K562 (cell line): ENCODE data around the gene GZMM. TPM values are rescaled to one million over a fixed set of nuclear protein-coding genes. Genes with fewer than 3 reads are reported as not detected.

Experiments used
- BCOR ChIP-seq: fragments of 450-650 bp; IDR thresholded peaks from 2 replicates; pipeline ENCODE4 v1.6.1; 2016
- MYC ChIP-seq, 2 experiments: fragments of 250-450 bp in 1 of 2; sonication (Bioruptor Pico) in 1 of 2; IDR thresholded peaks; 2 replicates each; pipeline versions ENCODE4 v1.5.1 to v1.6.1; 2012 to 2021; ENCODE audit warnings: low read depth in 2 of 2, borderline replicate concordance in 1 of 2, improper control_type of control experiment in 1 of 2, low read length in 1 of 2, mild to moderate bottlenecking in 1 of 2, moderate library complexity in 1 of 2
- PHF21A ChIP-seq: fragments of 450-650 bp; IDR thresholded peaks from 2 replicates; pipeline ENCODE4 v1.6.1; 2017; ENCODE audit warnings: low read depth, borderline replicate concordance
- SUPT5H ChIP-seq: fragments of 450-650 bp; IDR thresholded peaks from 2 replicates; pipeline ENCODE4 v1.6.1; 2016
- ZHX1 ChIP-seq: fragments of 150-350 bp; conservative IDR thresholded peaks from 2 replicates; pipeline ENCODE4 v1.6.1; 2014; ENCODE audit warnings: low read length
- polyA plus RNA-seq, 8 experiments: library from polyadenylated mRNA; depleted of rRNA in 4 of 8; stranded (reverse) in 5 of 8; unstranded in 3 of 8; fragments of >200 nt; fragmentation: Nextera tagmentation in 2 of 8; fragmentation: Illumina TruSeq in 1 of 8; extraction: Ambion mirVana in 2 of 8; extraction: Trizol in 1 of 8; gene quantifications; 2 replicates each; pipeline versions ENCODE4 v1.2.1 to v1.2.3, GENCODE V29; 2011 to 2014; ENCODE audit warnings: inconsistent platforms in 1 of 8, missing spikeins in 1 of 8
- total RNA-seq, 7 experiments: library from RNA; depleted of rRNA in 6 of 7; stranded (reverse); fragments of >200 nt in 6 of 7; fragmentation: Illumina TruSeq in 2 of 7; extraction: Trizol in 2 of 7; gene quantifications; 2 replicates each; pipeline versions ENCODE4 v1.2.1 to v1.2.3, GENCODE V29; 2011 to 2021; ENCODE audit warnings: low replicate concordance in 1 of 7

GZMM gene
- total and polyA plus RNA-seq, 9 of the 15 experiments (the other 6 are each of a cell fraction or from before 2014, with no cell fraction given) = 0.08 to 2.6 (median 0.70) TPM; not detected in 2

- TF ChIP-seq MYC (IDR thresholded peaks at IDR 0.05; ENCODE audit: low read depth, low read length) (0 out of 2 replicates have a peak, but pooled peaks have one; percentile 20), MYC (CRISPR knock-in tag; IDR thresholded peaks at IDR 0.05; ENCODE audit: borderline replicate concordance, low read depth) (no peak), ZHX1 (no peak), SUPT5H (no peak), BCOR (peak; percentile 78), PHF21A (peak; percentile 100)
Observed at GRCh38 chr19:597406-598315, 53.8 kb downstream of the GZMM start (continued).

Other genes with a start within 250 kb of the GZMM start
Only the 7 nearest of the 15 such genes appear.
- 0.14 TPM in 1 of 2 replicates, not detected in the other for gene SHC2, start 83.0 kb upstream of the GZMM start, total RNA-seq (2014; rRNA removed)
- gene SHC2, start 83.0 kb upstream of the GZMM start, total RNA-seq (2014; rRNA removed; fragmentation: Illumina TruSeq; extraction: Trizol) = not detected in 2 replicates
- gene SHC2, start 83.0 kb upstream of the GZMM start, total RNA-seq (2015; rRNA removed; fragmentation: Illumina TruSeq; extraction: Trizol) = not detected in 2 replicates
- gene SHC2, start 83.0 kb upstream of the GZMM start, total RNA-seq (2021) = 0.16 and 0.20 TPM in 2 replicates
- 0.36 and 1.3 TPM in 2 replicates for gene SHC2, start 83.0 kb upstream of the GZMM start, polyA plus RNA-seq (2011; rRNA removed)
- gene SHC2, start 83.0 kb upstream of the GZMM start, polyA plus RNA-seq (2014; fragmentation: Illumina TruSeq; extraction: Trizol) = not detected in 2 replicates
- not detected for gene SHC2, start 83.0 kb upstream of the GZMM start, polyA plus RNA-seq (2014; fragmentation: Nextera tagmentation; extraction: Ambion mirVana)
- 0.15 TPM in 1 of 2 replicates, not detected in the other for gene SHC2, start 83.0 kb upstream of the GZMM start, polyA plus RNA-seq (2014; rRNA removed)
- 0.09 and 0.20 TPM in 2 replicates for gene MADCAM1, start 47.6 kb upstream of the GZMM start, total RNA-seq (2014; rRNA removed)
- not detected in 2 replicates for gene MADCAM1, start 47.6 kb upstream of the GZMM start, total RNA-seq (2014; rRNA removed; fragmentation: Illumina TruSeq; extraction: Trizol)
- gene MADCAM1, start 47.6 kb upstream of the GZMM start, total RNA-seq (2015; rRNA removed; fragmentation: Illumina TruSeq; extraction: Trizol) = not detected in 2 replicates
- gene MADCAM1, start 47.6 kb upstream of the GZMM start, total RNA-seq (2021) = 0.09 TPM in 1 of 2 replicates, not detected in the other
- 0.05 TPM in 1 of 2 replicates, not detected in the other for gene MADCAM1, start 47.6 kb upstream of the GZMM start, polyA plus RNA-seq (2011; rRNA removed)
- not detected in 2 replicates for gene MADCAM1, start 47.6 kb upstream of the GZMM start, polyA plus RNA-seq (2014; fragmentation: Illumina TruSeq; extraction: Trizol)
- not detected for gene MADCAM1, start 47.6 kb upstream of the GZMM start, polyA plus RNA-seq (2014; fragmentation: Nextera tagmentation; extraction: Ambion mirVana)
- gene MADCAM1, start 47.6 kb upstream of the GZMM start, polyA plus RNA-seq (2014; rRNA removed) = 0.12 and 0.36 TPM in 2 replicates
- gene TPGS1, start 36.6 kb upstream of the GZMM start, total RNA-seq (2014; rRNA removed) = 22.6 and 31.6 TPM in 2 replicates
- gene TPGS1, start 36.6 kb upstream of the GZMM start, total RNA-seq (2014; rRNA removed; fragmentation: Illumina TruSeq; extraction: Trizol) = 0.32 and 0.47 TPM in 2 replicates
- 1.2 and 2.3 TPM in 2 replicates for gene TPGS1, start 36.6 kb upstream of the GZMM start, total RNA-seq (2015; rRNA removed; fragmentation: Illumina TruSeq; extraction: Trizol)
- gene TPGS1, start 36.6 kb upstream of the GZMM start, total RNA-seq (2021) = 13.0 and 15.5 TPM in 2 replicates
- 0.93 and 1.2 TPM in 2 replicates for gene TPGS1, start 36.6 kb upstream of the GZMM start, polyA plus RNA-seq (2011; rRNA removed)
- gene TPGS1, start 36.6 kb upstream of the GZMM start, polyA plus RNA-seq (2014; fragmentation: Illumina TruSeq; extraction: Trizol) = 0.30 and 0.33 TPM in 2 replicates
- not detected for gene TPGS1, start 36.6 kb upstream of the GZMM start, polyA plus RNA-seq (2014; fragmentation: Nextera tagmentation; extraction: Ambion mirVana)
- gene TPGS1, start 36.6 kb upstream of the GZMM start, polyA plus RNA-seq (2014; rRNA removed) = 12.2 and 15.0 TPM in 2 replicates
- gene CDC34, start 12.3 kb upstream of the GZMM start, total RNA-seq (2014; rRNA removed) = 203 and 207 TPM in 2 replicates
- 33.0 and 36.2 TPM in 2 replicates for gene CDC34, start 12.3 kb upstream of the GZMM start, total RNA-seq (2014; rRNA removed; fragmentation: Illumina TruSeq; extraction: Trizol)
- gene CDC34, start 12.3 kb upstream of the GZMM start, total RNA-seq (2015; rRNA removed; fragmentation: Illumina TruSeq; extraction: Trizol) = 65.5 and 75.7 TPM in 2 replicates
- 125 and 130 TPM in 2 replicates for gene CDC34, start 12.3 kb upstream of the GZMM start, total RNA-seq (2021)
- gene CDC34, start 12.3 kb upstream of the GZMM start, polyA plus RNA-seq (2011; rRNA removed) = 82.7 and 103 TPM in 2 replicates
- gene CDC34, start 12.3 kb upstream of the GZMM start, polyA plus RNA-seq (2014; fragmentation: Illumina TruSeq; extraction: Trizol) = 55.7 and 88.4 TPM in 2 replicates
- gene CDC34, start 12.3 kb upstream of the GZMM start, polyA plus RNA-seq (2014; fragmentation: Nextera tagmentation; extraction: Ambion mirVana) = 1 to 10 TPM in 1 of 2 experiments, under 1 TPM in 1; 0.80 to 1.0 TPM
- gene CDC34, start 12.3 kb upstream of the GZMM start, polyA plus RNA-seq (2014; rRNA removed) = 125 and 142 TPM in 2 replicates
- 398 and 484 TPM in 2 replicates for gene BSG, start 28.5 kb downstream of the GZMM start, total RNA-seq (2014; rRNA removed)
- gene BSG, start 28.5 kb downstream of the GZMM start, total RNA-seq (2014; rRNA removed; fragmentation: Illumina TruSeq; extraction: Trizol) = 59.1 and 89.1 TPM in 2 replicates
- 211 and 220 TPM in 2 replicates for gene BSG, start 28.5 kb downstream of the GZMM start, total RNA-seq (2015; rRNA removed; fragmentation: Illumina TruSeq; extraction: Trizol)
- gene BSG, start 28.5 kb downstream of the GZMM start, total RNA-seq (2021) = 495 and 506 TPM in 2 replicates
- 129 and 411 TPM in 2 replicates for gene BSG, start 28.5 kb downstream of the GZMM start, polyA plus RNA-seq (2011; rRNA removed)
- gene BSG, start 28.5 kb downstream of the GZMM start, polyA plus RNA-seq (2014; fragmentation: Illumina TruSeq; extraction: Trizol) = 187 and 351 TPM in 2 replicates
- 10 to 100 TPM in 1 of 2 experiments, 1 to 10 TPM in 1; 4.6 to 17.9 TPM for gene BSG, start 28.5 kb downstream of the GZMM start, polyA plus RNA-seq (2014; fragmentation: Nextera tagmentation; extraction: Ambion mirVana)
- 236 and 311 TPM in 2 replicates for gene BSG, start 28.5 kb downstream of the GZMM start, polyA plus RNA-seq (2014; rRNA removed)
- gene HCN2, start 45.8 kb downstream of the GZMM start, total RNA-seq (2014; rRNA removed) = 0.82 and 1.3 TPM in 2 replicates
- 0.29 and 0.40 TPM in 2 replicates for gene HCN2, start 45.8 kb downstream of the GZMM start, total RNA-seq (2014; rRNA removed; fragmentation: Illumina TruSeq; extraction: Trizol)
- gene HCN2, start 45.8 kb downstream of the GZMM start, total RNA-seq (2015; rRNA removed; fragmentation: Illumina TruSeq; extraction: Trizol) = 0.29 and 0.30 TPM in 2 replicates
- gene HCN2, start 45.8 kb downstream of the GZMM start, total RNA-seq (2021) = 3.9 and 4.2 TPM in 2 replicates
- 0.64 and 0.76 TPM in 2 replicates for gene HCN2, start 45.8 kb downstream of the GZMM start, polyA plus RNA-seq (2011; rRNA removed)
- gene HCN2, start 45.8 kb downstream of the GZMM start, polyA plus RNA-seq (2014; fragmentation: Illumina TruSeq; extraction: Trizol) = 0.91 and 1.9 TPM in 2 replicates
- gene HCN2, start 45.8 kb downstream of the GZMM start, polyA plus RNA-seq (2014; fragmentation: Nextera tagmentation; extraction: Ambion mirVana) = not detected
- 0.86 and 1.2 TPM in 2 replicates for gene HCN2, start 45.8 kb downstream of the GZMM start, polyA plus RNA-seq (2014; rRNA removed)
- gene POLRMT, start 89.5 kb downstream of the GZMM start, total RNA-seq (2014; rRNA removed) = 82.8 and 96.5 TPM in 2 replicates
- gene POLRMT, start 89.5 kb downstream of the GZMM start, total RNA-seq (2014; rRNA removed; fragmentation: Illumina TruSeq; extraction: Trizol) = 33.4 and 49.3 TPM in 2 replicates
- gene POLRMT, start 89.5 kb downstream of the GZMM start, total RNA-seq (2015; rRNA removed; fragmentation: Illumina TruSeq; extraction: Trizol) = 61.9 and 68.0 TPM in 2 replicates
- 134 and 144 TPM in 2 replicates for gene POLRMT, start 89.5 kb downstream of the GZMM start, total RNA-seq (2021)
- gene POLRMT, start 89.5 kb downstream of the GZMM start, polyA plus RNA-seq (2011; rRNA removed) = 60.8 and 111 TPM in 2 replicates
- gene POLRMT, start 89.5 kb downstream of the GZMM start, polyA plus RNA-seq (2014; fragmentation: Illumina TruSeq; extraction: Trizol) = 71.8 and 99.5 TPM in 2 replicates
- 10 to 100 TPM; 30.3 to 34.0 TPM for gene POLRMT, start 89.5 kb downstream of the GZMM start, polyA plus RNA-seq (2014; fragmentation: Nextera tagmentation; extraction: Ambion mirVana)
- 67.5 and 88.4 TPM in 2 replicates for gene POLRMT, start 89.5 kb downstream of the GZMM start, polyA plus RNA-seq (2014; rRNA removed)